Measurements from ENCODE around the gene WFIKKN1. TPM values are rescaled to one million over a fixed set of nuclear protein-coding genes. Genes with fewer than 3 reads are reported as not detected.
A peak's percentile ranks its signal among the peaks of the same experiment; 100 is the strongest.

Gene WFIKKN1
- total RNA-seq, 2 experiments from 2014 or later, result 0.74 to 1.1 TPM

GRCh38 chr16:674214-674881 lies 43.6 kb downstream of the WFIKKN1 start:
- no peak for DNase-seq
- no peak overlapping the region for H3K4me3 Mint-ChIP-seq
- no peak overlapping the region for H3K27ac Mint-ChIP-seq
- intact Hi-C loops (cut with DNase I, micrococcal nuclease), result no loop called here
- CTCF ChIA-PET, result no interaction called here
- H3K36me3 Mint-ChIP-seq (ENCODE audit: low read depth), result peaks cover 14% of the 10 kb centered on the region
- POLR2A ChIA-PET, result no interaction called here
- H3K4me1 Mint-ChIP-seq, result peaks cover 8% of the 10 kb centered on the region
- ATAC-seq, result no peak
- H3K9me3 Mint-ChIP-seq (ENCODE audit: low read depth), result no peaks in the 10 kb centered on the region
- peaks cover 2% of the 10 kb centered on the region for H3K27me3 Mint-ChIP-seq

- Mint-ChIP-seq H3K4me3 (no peak within 1 kb of the TSS), H3K27ac (no peak within 1 kb of the TSS), H3K9me3 (ENCODE audit: low read depth) (no peaks in the 10 kb centered on the region), H3K27me3 (peaks cover 2% of the 10 kb centered on the region), H3K36me3 (ENCODE audit: low read depth) (peaks cover 10% of the 10 kb centered on the region), H3K4me1 (peaks cover 11% of the 10 kb centered on the region)
- DNase-seq (peak; percentile 45), ATAC-seq (no peak)
- ChIA-PET POLR2A (no interaction called here), CTCF (interaction anchor here (1.2 kb wide), 1 partner anchor 39 kb away, joined by 3 read pairs; the partner anchor contains the start of gene METTL26)
- intact Hi-C loops (cut with DNase I, micrococcal nuclease), result no loop called here
Measured at GRCh38 chr16:674968-675883, 44.4 kb downstream of the WFIKKN1 start, which contains the start of gene RHBDL1. TSS of gene RHBDL1 (plus strand) at chr16:675671. CDS start at chr16:675791, 120 bp downstream.

DNA sequence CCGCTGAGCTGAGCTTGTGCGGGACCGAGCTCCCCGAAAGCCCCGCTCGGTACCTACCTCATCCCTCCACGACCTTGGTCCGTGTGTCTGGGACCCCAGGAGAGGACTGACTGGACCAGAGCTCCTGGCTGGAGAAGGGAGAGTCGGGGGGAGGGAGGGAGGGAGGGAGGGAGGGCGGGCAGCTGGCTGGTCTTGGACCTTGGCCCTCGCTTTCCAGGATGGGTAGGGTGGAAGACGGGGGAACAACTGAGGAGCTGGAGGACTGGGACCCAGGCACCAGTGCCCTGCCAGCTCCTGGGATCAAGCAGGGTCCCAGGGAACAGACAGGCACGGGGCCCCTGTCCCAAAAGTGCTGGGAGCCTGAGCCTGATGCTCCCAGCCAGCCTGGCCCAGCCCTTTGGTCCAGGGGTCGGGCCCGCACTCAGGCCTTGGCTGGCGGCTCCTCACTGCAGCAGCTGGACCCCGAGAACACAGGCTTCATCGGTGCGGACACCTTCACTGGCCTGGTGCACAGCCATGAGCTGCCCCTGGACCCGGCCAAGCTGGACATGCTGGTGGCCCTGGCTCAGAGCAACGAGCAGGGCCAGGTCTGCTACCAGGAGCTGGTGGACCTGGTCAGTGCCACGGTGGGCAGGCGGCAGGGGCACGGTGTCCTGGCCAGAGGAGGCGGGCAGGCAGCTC lies 45.2 kb downstream of the WFIKKN1 start:
- POLR2A ChIA-PET, result no interaction called here
- ATAC-seq (no peak), DNase-seq (no peak)
- Mint-ChIP-seq H3K27ac (no peak overlapping the region), H3K4me3 (no peak overlapping the region), H3K27me3 (peaks cover 2% of the 10 kb centered on the region), H3K4me1 (peaks cover 12% of the 10 kb centered on the region), H3K36me3 (ENCODE audit: low read depth) (peaks cover 9% of the 10 kb centered on the region), H3K9me3 (ENCODE audit: low read depth) (no peaks in the 10 kb centered on the region)
- intact Hi-C loops (cut with DNase I, micrococcal nuclease), result no loop called here
- CTCF ChIA-PET, result interaction anchor here (1.2 kb wide), 1 partner anchor 39 kb away, joined by 3 read pairs; the partner anchor contains the start of gene METTL26

DNA sequence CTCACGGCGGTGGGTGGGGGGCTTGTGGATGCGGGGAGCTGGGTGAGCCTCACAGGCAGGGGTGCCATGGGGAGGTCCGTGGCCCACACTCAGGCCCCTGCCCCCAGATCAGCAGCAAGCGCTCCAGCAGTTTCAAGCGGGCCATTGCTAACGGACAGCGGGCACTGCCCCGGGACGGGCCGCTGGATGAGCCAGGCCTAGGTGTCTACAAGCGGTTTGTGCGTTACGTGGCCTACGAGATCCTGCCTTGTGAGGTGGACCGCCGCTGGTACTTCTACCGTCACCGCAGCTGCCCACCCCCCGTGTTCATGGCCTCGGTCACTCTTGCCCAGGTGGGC lies 45.7 kb downstream of the WFIKKN1 start:
- Mint-ChIP-seq H3K36me3 (ENCODE audit: low read depth) (peaks cover 11% of the 10 kb centered on the region), H3K4me1 (peaks cover 17% of the 10 kb centered on the region), H3K27ac (no peak overlapping the region), H3K9me3 (ENCODE audit: low read depth) (no peaks in the 10 kb centered on the region), H3K4me3 (no peak overlapping the region), H3K27me3 (peaks cover 2% of the 10 kb centered on the region)
- ATAC-seq, result no peak
- intact Hi-C loops (cut with DNase I, micrococcal nuclease), result no loop called here
- ChIA-PET POLR2A (no interaction called here), CTCF (interaction anchor here (1.2 kb wide), 1 partner anchor 40 kb away, joined by 3 read pairs; the partner anchor contains the start of gene METTL26)
- DNase-seq, result no peak

DNA sequence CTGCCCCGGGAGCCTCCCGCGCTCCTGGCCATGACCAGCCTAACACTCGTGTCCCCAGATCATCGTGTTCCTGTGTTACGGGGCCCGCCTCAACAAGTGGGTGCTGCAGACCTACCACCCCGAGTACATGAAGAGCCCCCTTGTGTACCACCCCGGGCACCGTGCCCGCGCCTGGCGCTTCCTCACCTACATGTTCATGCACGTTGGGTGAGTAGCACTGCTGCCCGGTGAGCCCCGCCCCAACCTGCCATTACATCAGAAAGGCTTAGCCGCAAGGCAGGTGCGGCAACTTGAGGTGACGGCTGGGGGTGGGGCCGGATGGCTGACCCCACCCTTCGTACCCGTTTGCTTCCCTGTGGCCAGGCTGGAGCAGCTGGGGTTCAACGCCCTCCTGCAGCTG lies 46.1 kb downstream of the WFIKKN1 start:
- H3K4me3 Mint-ChIP-seq, result no peak overlapping the region
- ATAC-seq, result no peak
- no peak for DNase-seq
- peaks cover 14% of the 10 kb centered on the region for H3K36me3 Mint-ChIP-seq (ENCODE audit: low read depth)
- peaks cover 21% of the 10 kb centered on the region for H3K4me1 Mint-ChIP-seq
- peaks cover 2% of the 10 kb centered on the region for H3K27me3 Mint-ChIP-seq
- no peak overlapping the region for H3K27ac Mint-ChIP-seq
- POLR2A ChIA-PET, result no interaction called here
- CTCF ChIA-PET, result no interaction called here
- intact Hi-C loops (cut with DNase I, micrococcal nuclease), result no loop called here
- H3K9me3 Mint-ChIP-seq (ENCODE audit: low read depth), result no peaks in the 10 kb centered on the region

DNA sequence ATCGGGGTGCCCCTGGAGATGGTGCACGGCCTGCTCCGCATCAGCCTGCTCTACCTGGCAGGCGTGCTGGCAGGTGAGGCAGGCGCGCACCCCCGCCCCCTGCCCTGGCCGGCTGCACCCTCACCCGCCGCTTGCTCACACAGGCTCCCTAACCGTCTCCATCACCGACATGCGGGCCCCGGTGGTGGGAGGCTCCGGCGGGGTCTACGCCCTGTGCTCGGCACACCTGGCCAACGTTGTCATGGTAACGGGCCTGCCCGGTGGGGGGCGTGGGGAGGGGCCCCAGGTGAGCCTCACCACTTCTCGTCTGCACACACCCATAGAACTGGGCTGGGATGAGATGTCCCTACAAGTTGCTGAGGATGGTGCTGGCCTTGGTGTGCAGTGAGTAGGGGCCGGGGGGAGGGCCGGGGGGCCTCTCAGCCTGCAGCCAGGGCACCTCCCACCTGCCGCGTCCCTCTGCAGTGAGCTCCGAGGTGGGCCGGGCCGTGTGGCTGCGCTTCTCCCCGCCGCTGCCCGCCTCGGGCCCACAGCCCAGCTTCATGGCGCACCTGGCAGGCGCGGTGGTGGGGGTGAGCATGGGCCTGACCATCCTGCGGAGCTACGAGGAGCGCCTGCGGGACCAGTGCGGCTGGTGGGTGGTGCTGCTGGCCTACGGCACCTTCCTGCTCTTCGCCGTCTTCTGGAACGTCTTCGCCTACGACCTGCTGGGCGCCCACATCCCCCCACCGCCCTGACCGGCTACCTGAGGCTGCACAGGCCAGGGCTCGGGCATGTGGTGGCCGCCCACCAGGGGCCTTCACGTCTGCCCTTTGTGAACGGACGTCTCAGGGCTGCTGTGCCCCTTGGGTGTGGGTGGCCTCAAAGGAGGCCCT lies 46.8 kb downstream of the WFIKKN1 start:
- intact Hi-C loops (cut with DNase I, micrococcal nuclease), result no loop called here
- POLR2A ChIA-PET, result interaction anchor here (0.5 kb wide), 1 partner anchor 285 kb away, joined by 4 read pairs; no protein-coding TSS in a partner anchor

GRCh38 chr16:678209-678857 lies 47.5 kb downstream of the WFIKKN1 start:
- H3K36me3 Mint-ChIP-seq (ENCODE audit: low read depth), result peaks cover 18% of the 10 kb centered on the region
- DNase-seq (no peak), ATAC-seq (no peak)
- H3K9me3 Mint-ChIP-seq (ENCODE audit: low read depth), result no peaks in the 10 kb centered on the region
- peaks cover 35% of the 10 kb centered on the region for H3K4me1 Mint-ChIP-seq
- CTCF ChIA-PET, result interaction anchor here (0.7 to 0.8 kb wide), 2 partner anchors 8 to 10 kb away, joined by 3 to 5 read pairs; partner anchors contain the start of gene RHOT2
- H3K4me3 Mint-ChIP-seq, result no peak overlapping the region
- POLR2A ChIA-PET, result interaction anchor here (1.0 kb wide), 1 partner anchor 110 kb away, joined by 4 read pairs; the partner anchor contains the start of genes CHTF18 and RPUSD1
- intact Hi-C loops (cut with DNase I, micrococcal nuclease), result no loop called here
- H3K27me3 Mint-ChIP-seq, result peaks cover 2% of the 10 kb centered on the region
- no peak overlapping the region for H3K27ac Mint-ChIP-seq

More for the DNA sequence above, 46.8 kb downstream of the WFIKKN1 start:
- DNase-seq (no peak), ATAC-seq (no peak)
- peaks cover 27% of the 10 kb centered on the region for H3K4me1 Mint-ChIP-seq
- peaks cover 18% of the 10 kb centered on the region for H3K36me3 Mint-ChIP-seq (ENCODE audit: low read depth)
- CTCF ChIA-PET, result no interaction called here
- no peak overlapping the region for H3K27ac Mint-ChIP-seq
- peaks cover 2% of the 10 kb centered on the region for H3K27me3 Mint-ChIP-seq
- no peaks in the 10 kb centered on the region for H3K9me3 Mint-ChIP-seq (ENCODE audit: low read depth)
- H3K4me3 Mint-ChIP-seq, result no peak overlapping the region

- ChIA-PET CTCF (interaction anchor here (0.7 to 0.8 kb wide), 2 partner anchors 9 to 11 kb away, joined by 3 to 5 read pairs; partner anchors contain the start of gene RHOT2), POLR2A (interaction anchor here (1.0 kb wide), 2 partner anchors 109 to 741 kb away, joined by 3 to 4 read pairs; partner anchors contain the start of genes CHTF18, RPUSD1 and UQCC4)
- ATAC-seq (peak; percentile 9), DNase-seq (peak; percentile 72)
- Mint-ChIP-seq H3K4me3 (peak overlapping the region; percentile 76), H3K36me3 (ENCODE audit: low read depth) (peaks cover 20% of the 10 kb centered on the region), H3K9me3 (ENCODE audit: low read depth) (no peaks in the 10 kb centered on the region), H3K4me1 (peaks cover 36% of the 10 kb centered on the region), H3K27me3 (peaks cover 2% of the 10 kb centered on the region), H3K27ac (peak overlapping the region; percentile 33)
- intact Hi-C loops (cut with DNase I, micrococcal nuclease), result loop anchor here in 1 of 2 experiments (1.0 kb wide), 4 partner anchors 11 to 327 kb away; partner anchors contain the start of genes AXIN1, MCRIP2 and RHOT2
Measured at GRCh38 chr16:678858-679813, 48.4 kb downstream of the WFIKKN1 start.

GRCh38 chr16:679814-680624 lies 49.2 kb downstream of the WFIKKN1 start, which contains the start of gene STUB1:
TSS of gene STUB1 (plus strand) at chr16:680410. CDS start at chr16:680526, 116 bp downstream.
- DNase-seq (peak; percentile 96), ATAC-seq (peak; percentile 52)
- Mint-ChIP-seq H3K4me3 (peak within 1 kb of the TSS; percentile 76), H3K27ac (peak within 1 kb of the TSS; percentile 73), H3K9me3 (ENCODE audit: low read depth) (no peaks in the 10 kb centered on the region), H3K4me1 (peaks cover 37% of the 10 kb centered on the region), H3K27me3 (peaks cover 2% of the 10 kb centered on the region), H3K36me3 (ENCODE audit: low read depth) (peaks cover 21% of the 10 kb centered on the region)
- ChIA-PET POLR2A (interaction anchor here (1.0 kb wide), 1 partner anchor 740 kb away, joined by 3 read pairs; the partner anchor contains the start of gene UQCC4), CTCF (no interaction called here)
- intact Hi-C loops (cut with DNase I, micrococcal nuclease), result loop anchor here (1.0 to 5.0 kb wide), 16 partner anchors 10 to 1092 kb away; partner anchors contain the start of genes METTL26 (in 2 of the 2), ANTKMT (in 1 of the 2), AXIN1 (in 1 of the 2) and CAPN15 (in 1 of the 2)
